ENCODE data around the gene CTNNBL1.

DNA sequence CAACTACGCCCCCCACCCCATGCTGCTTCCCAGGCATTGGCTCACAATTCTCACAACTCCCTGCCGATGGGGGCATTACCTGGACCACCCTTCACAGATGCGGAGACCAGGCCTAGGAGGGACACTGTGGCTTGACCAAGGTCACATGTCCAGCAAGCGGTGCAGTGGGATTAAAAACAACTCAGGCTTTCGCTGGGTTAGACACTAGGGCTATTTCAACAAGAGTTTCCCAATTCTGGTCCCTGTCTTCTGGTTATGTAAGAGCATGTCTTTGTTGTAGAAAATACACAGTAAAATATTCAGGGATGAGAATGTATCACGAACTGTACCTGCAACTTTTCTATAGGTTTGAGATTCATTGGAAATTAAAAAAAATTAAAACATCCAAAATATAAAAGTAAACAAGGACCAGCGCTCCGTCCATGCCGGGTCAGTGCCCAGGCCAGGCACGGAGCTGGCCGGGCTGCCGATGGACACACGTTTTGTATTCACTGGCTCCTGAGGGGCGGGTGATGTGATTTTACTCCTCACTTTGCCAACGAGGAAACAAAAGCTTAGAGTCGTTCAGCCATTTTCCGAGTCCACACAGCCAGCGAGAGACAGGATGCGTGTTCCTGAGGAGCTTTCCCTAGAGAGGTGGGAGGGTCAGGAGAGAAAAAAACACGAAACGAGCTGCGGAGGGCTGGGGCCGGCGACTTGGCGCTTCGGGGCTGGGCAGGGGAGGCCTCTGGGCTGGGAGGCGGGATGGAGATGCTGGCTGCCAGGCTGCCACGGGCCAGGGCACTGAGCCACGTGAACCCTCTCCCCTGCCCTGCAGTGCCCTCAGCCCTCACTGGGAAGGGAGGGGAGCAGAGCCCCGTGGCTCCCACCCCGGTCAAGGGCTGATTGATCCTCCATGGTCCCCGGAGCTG is 192.0 kb downstream of the CTNNBL1 start:
- TF ChIP-seq, protein P1, sequence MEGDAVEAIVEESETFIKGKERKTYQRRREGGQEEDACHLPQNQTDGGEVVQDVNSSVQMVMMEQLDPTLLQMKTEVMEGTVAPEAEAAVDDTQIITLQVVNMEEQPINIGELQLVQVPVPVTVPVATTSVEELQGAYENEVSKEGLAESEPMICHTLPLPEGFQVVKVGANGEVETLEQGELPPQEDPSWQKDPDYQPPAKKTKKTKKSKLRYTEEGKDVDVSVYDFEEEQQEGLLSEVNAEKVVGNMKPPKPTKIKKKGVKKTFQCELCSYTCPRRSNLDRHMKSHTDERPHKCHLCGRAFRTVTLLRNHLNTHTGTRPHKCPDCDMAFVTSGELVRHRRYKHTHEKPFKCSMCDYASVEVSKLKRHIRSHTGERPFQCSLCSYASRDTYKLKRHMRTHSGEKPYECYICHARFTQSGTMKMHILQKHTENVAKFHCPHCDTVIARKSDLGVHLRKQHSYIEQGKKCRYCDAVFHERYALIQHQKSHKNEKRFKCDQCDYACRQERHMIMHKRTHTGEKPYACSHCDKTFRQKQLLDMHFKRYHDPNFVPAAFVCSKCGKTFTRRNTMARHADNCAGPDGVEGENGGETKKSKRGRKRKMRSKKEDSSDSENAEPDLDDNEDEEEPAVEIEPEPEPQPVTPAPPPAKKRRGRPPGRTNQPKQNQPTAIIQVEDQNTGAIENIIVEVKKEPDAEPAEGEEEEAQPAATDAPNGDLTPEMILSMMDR (IDR thresholded peaks at IDR 0.05): no peak
- no peak for TF ChIP-seq POLR2A (IDR thresholded peaks at IDR 0.05)
